IMR-90 (cell line): ENCODE measurements around the gene BCAS1. TPM values are rescaled to one million over a fixed set of nuclear protein-coding genes. Genes with fewer than 3 reads are reported as not detected.

ENCODE experiments used
- ATAC-seq: fragments of 200-7000 bp; cut with Tn5 transposase; 2 replicates; pipeline ENCODE4 v1.9.1; 2020; ENCODE audit warnings: low read depth, mild to moderate bottlenecking, moderate library complexity
- BruUV-seq: library from RNA; stranded (reverse); fragments of 400-500 nt; replicated peaks from 2 replicates; lab custom pipeline; 2021; lab: Mats Ljungman, UMichigan
- CTCF ChIA-PET: fragments of 300-600 bp; formaldehyde crosslinking; extraction: SDS; loops from one replicate; lab custom pipeline; 2021; ENCODE audit warnings: antibody characterized with exemption; lab: Yijun Ruan, JAX
- POLR2A ChIA-PET: fragments of 300-600 bp; sonication (Branson Sonifier 250); formaldehyde crosslinking; loops from one replicate; lab custom pipeline; 2022; ENCODE audit warnings: antibody characterized with exemption; ENCODE audit not compliant: unreplicated experiment; lab: Charles Lee
- DNase-seq: peaks from one replicate; pipeline ENCODE4 v3.0.0; 2013
- H2AFZ ChIP-seq: replicated peaks from 2 replicates; pipeline ENCODE3; 2013; ENCODE audit warnings: low read length, mild to moderate bottlenecking; ENCODE audit not compliant: poor library complexity
- H2AK5ac ChIP-seq: 2 replicates; pipeline ENCODE4 v1.6.1; 2013; ENCODE audit warnings: low read depth, low read length, inconsistent platforms
- H2AK9ac ChIP-seq: replicated peaks from 2 replicates; pipeline ENCODE3; 2013; ENCODE audit warnings: mild to moderate bottlenecking, low read depth, low read length, moderate library complexity; ENCODE audit not compliant: poor library complexity
- H2BK120ac ChIP-seq: 2 replicates; pipeline ENCODE4 v1.6.1; 2013; ENCODE audit warnings: low read depth, low read length, inconsistent platforms
- H2BK15ac ChIP-seq: 3 replicates; pipeline ENCODE4 v1.6.1; 2013; ENCODE audit warnings: low read depth, low read length, inconsistent platforms
- H2BK20ac ChIP-seq: 2 replicates; pipeline ENCODE4 v1.6.1; 2013; ENCODE audit warnings: low read depth, mild to moderate bottlenecking, inconsistent platforms, low read length, moderate library complexity
- H2BK5ac ChIP-seq: 2 replicates; pipeline ENCODE4 v1.6.1; 2013; ENCODE audit warnings: mild to moderate bottlenecking, low read depth, low read length, inconsistent platforms; ENCODE audit not compliant: poor library complexity, severe bottlenecking
- H3K14ac ChIP-seq: replicated peaks from 2 replicates; pipeline ENCODE4 v1.6.1; 2013; ENCODE audit warnings: low read depth, low read length, inconsistent platforms
- H3K18ac ChIP-seq: 2 replicates; pipeline ENCODE4 v1.6.1; 2013; ENCODE audit warnings: low read depth, low read length, control low read depth
- H3K23ac ChIP-seq: 2 replicates; pipeline ENCODE4 v1.6.1; 2013; ENCODE audit warnings: low read depth, low read length, inconsistent platforms
- H3K27ac ChIP-seq: 2 replicates; pipeline ENCODE4 v1.5.1; 2013; ENCODE audit warnings: mild to moderate bottlenecking, control low read depth, low read length; ENCODE audit not compliant: insufficient read depth
- H3K27me3 ChIP-seq: 2 replicates; pipeline ENCODE4 v1.6.1; 2013; ENCODE audit warnings: low read length; ENCODE audit not compliant: control insufficient read depth, insufficient read depth
- H3K36me3 ChIP-seq: 2 replicates; pipeline ENCODE4 v1.6.1; 2013; ENCODE audit warnings: low read length, mixed read lengths; ENCODE audit not compliant: control insufficient read depth, insufficient read depth
- H3K4ac ChIP-seq: 2 replicates; pipeline ENCODE4 v1.6.1; 2013; ENCODE audit warnings: low read depth, low read length, inconsistent platforms
- H3K4me1 ChIP-seq: 2 replicates; pipeline ENCODE4 v1.6.1; 2013; ENCODE audit warnings: low read length, mixed read lengths; ENCODE audit not compliant: control insufficient read depth, insufficient read depth
- H3K4me2 ChIP-seq: 2 replicates; pipeline ENCODE4 v1.6.1; 2013; ENCODE audit warnings: low read depth, mild to moderate bottlenecking, control low read depth, low read length, moderate library complexity
- H3K4me3 ChIP-seq: 2 replicates; pipeline ENCODE4 v1.5.1; 2013; ENCODE audit warnings: low read depth, mild to moderate bottlenecking, control low read depth, low read length, moderate library complexity; ENCODE audit not compliant: insufficient read depth
- H3K56ac ChIP-seq: 2 replicates; pipeline ENCODE4 v1.6.1; 2013; ENCODE audit warnings: low read length, inconsistent platforms; ENCODE audit not compliant: insufficient read depth; ENCODE audit errors: extremely low read depth
- H3K79me1 ChIP-seq, 2 experiments: 2 replicates each; pipeline ENCODE4 v1.6.1; 2013; ENCODE audit warnings: low read length in 2 of 2, inconsistent platforms in 1 of 2, low read depth in 1 of 2
- H3K9ac ChIP-seq: 2 replicates; pipeline ENCODE4 v1.6.1; 2013; ENCODE audit warnings: low read depth, low read length, control low read depth
- H3K9me1 ChIP-seq: 2 replicates; pipeline ENCODE4 v1.6.1; 2013; ENCODE audit warnings: low read length, inconsistent platforms; ENCODE audit not compliant: insufficient read depth
- H3K9me3 ChIP-seq: 2 replicates; pipeline ENCODE4 v1.6.1; 2013; ENCODE audit warnings: low read length; ENCODE audit not compliant: control insufficient read depth, insufficient read depth
- H4K20me1 ChIP-seq: 2 replicates; pipeline ENCODE4 v1.6.1; 2013; ENCODE audit warnings: low read length, inconsistent platforms; ENCODE audit not compliant: insufficient read depth
- H4K5ac ChIP-seq: 2 replicates; pipeline ENCODE4 v1.6.1; 2013; ENCODE audit warnings: mild to moderate bottlenecking, low read depth, low read length, control low read depth
- H4K8ac ChIP-seq, 2 experiments: 2 replicates each; pipeline ENCODE4 v1.6.1; 2013; ENCODE audit warnings: low read depth in 2 of 2, low read length in 2 of 2, control low read depth in 1 of 2, inconsistent platforms in 1 of 2
- H4K91ac ChIP-seq: 2 replicates; pipeline ENCODE4 v1.6.1; 2013; ENCODE audit warnings: low read depth, low read length, inconsistent platforms; ENCODE audit not compliant: insufficient read depth
- BHLHE40 ChIP-seq: fragments of 150-350 bp; IDR thresholded peaks from 2 replicates; pipeline ENCODE4 v1.6.1; 2016; ENCODE audit warnings: mild to moderate bottlenecking, low read depth, low read length
- MXI1 ChIP-seq: IDR thresholded peaks from 2 replicates; pipeline ENCODE4 v1.6.1; 2012; ENCODE audit warnings: low read depth, mild to moderate bottlenecking, low read length, moderate library complexity, borderline replicate concordance
- NFE2L2 ChIP-seq: fragments of 150-350 bp; IDR thresholded peaks from 2 replicates; pipeline ENCODE4 v1.6.1; 2016; ENCODE audit warnings: low read depth, mild to moderate bottlenecking, low read length
- SMC3 ChIP-seq: fragments of 150-350 bp; IDR thresholded peaks from 2 replicates; pipeline ENCODE4 v1.6.1; 2016; ENCODE audit warnings: low read depth, mild to moderate bottlenecking, antibody characterized with exemption, low read length, moderate library complexity
- WGBS, 2 experiments: methylation state at CpG; one replicate each; pipeline versions ENCODE4 v1.1.5 to v1.1.7; 2013; ENCODE audit warnings: missing lambda C conversion rate in 2 of 2; ENCODE audit not compliant: insufficient read length in 1 of 2; ENCODE audit errors: extremely low coverage in 2 of 2; 5-methylcytosine and 5-hydroxymethylcytosine counted together
- dilution Hi-C: fragments of 300-500 bp; cut with HindIII; formaldehyde crosslinking; loops from one replicate; pipeline ENCODE4 v1.14.3; 2018; ENCODE audit warnings: low sequenced_read_pairs; ENCODE audit not compliant: unreplicated experiment
- in situ Hi-C: fragments of 300-500 bp; cut with MboI; formaldehyde crosslinking; loops from 3 replicates; pipeline ENCODE4 v1.14.3; 2019; ENCODE audit warnings: low sequenced_read_pairs, inconsistent platforms, mixed read lengths
- intact Hi-C: fragments of 100-400 bp; cut with micrococcal nuclease; formaldehyde crosslinking; loops from 2 replicates; pipeline ENCODE4 v1.10.0; 2022
- polyA plus RNA-seq, 3 experiments: library from polyadenylated mRNA; depleted of rRNA; stranded (reverse); fragments of >200 nt; gene quantifications; 2 replicates each; pipeline ENCODE4 v1.2.3, GENCODE V29; 2012; ENCODE audit warnings: low replicate concordance in 1 of 3
- total RNA-seq: library from RNA; depleted of rRNA; stranded (reverse); fragments of >200 nt; gene quantifications from 2 replicates; pipeline ENCODE4 v1.2.3, GENCODE V29; 2012

Gene BCAS1
- total and polyA plus RNA-seq, 2 of the 4 experiments (the other 2 are of a cell fraction), result under 0.01 TPM; not detected in 1

DNA sequence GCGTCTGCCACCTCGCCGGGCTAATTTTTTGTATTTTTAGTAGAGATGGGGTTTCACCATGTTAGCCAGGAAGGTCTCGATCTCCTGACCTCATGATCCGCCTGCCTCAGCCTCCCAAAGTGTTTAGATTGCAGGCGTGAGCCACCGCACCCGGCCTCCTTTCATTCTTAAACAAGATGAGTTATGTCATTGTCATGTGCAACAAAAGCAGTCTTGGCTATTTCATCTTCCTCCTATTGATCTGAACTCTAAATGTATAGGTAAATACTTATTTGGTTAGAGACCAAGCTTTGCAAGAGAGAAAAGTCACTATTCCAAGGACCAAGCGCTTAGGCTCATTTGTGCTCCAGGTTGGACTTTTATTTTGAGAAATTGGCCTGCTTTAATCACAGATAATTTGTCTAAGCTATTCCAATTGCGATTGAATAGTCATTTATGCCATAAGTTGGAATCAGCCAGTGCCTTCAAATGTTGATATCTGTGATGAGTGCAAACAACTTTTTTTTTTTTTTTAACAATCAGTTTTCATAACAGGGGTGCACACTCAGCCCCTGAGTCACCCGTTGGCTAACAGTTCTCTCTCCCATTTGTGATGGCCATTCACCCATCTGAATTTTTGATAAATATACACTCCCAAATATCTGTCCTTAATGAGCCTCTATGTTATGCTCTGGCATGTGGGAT is 167.3 kb downstream of the BCAS1 start (continued):
- no peak for TF ChIP-seq MXI1

GRCh38 chr20:53901497-53902096 is 168.8 kb downstream of the BCAS1 start:
- Histone ChIP-seq H3K23ac (no peak overlapping the region), H3K14ac (0 out of 2 replicates have a peak overlapping the region, but pooled peaks have one; percentile 30), H2BK120ac (peak overlapping the region; percentile 50), H3K9ac (no peak overlapping the region), H2AK9ac (peak overlapping the region; percentile 23), H4K91ac (peak overlapping the region; percentile 33; the same call in 1 of the 2 replicates), H3K4me3 (no peak overlapping the region), H3K79me1 (no peaks in the 10 kb centered on the region; a peak in 1 of 4 replicates), H3K9me1 (peaks cover 12% of the 10 kb centered on the region; the same call in 1 of the 2 replicates), H2AFZ (peak overlapping the region; percentile 2), H3K4ac (peak overlapping the region; percentile 48), H3K27ac (peak overlapping the region; percentile 1; the same call in 1 of the 2 replicates), H3K4me2 (no peak overlapping the region), H3K36me3 (no peaks in the 10 kb centered on the region), H2AK5ac (peak overlapping the region; percentile 69), H4K8ac (peak overlapping the region; percentile 9 to 24; a peak in 2 of 4 replicates), H3K27me3 (no peaks in the 10 kb centered on the region), H3K18ac (0 out of 2 replicates have a peak overlapping the region, but pooled peaks have one; percentile 9), H2BK20ac (peak overlapping the region; percentile 30), H2BK5ac (peak overlapping the region; percentile 83), H4K5ac (peak overlapping the region; percentile 49; the same call in 1 of the 2 replicates), H3K56ac (no peak overlapping the region), H4K20me1 (no peaks in the 10 kb centered on the region), H2BK15ac (peak overlapping the region; percentile 61; the same call in 1 of the 3 replicates), H3K9me3 (no peaks in the 10 kb centered on the region), H3K4me1 (peaks cover 13% of the 10 kb centered on the region)
- CTCF ChIA-PET, result interaction anchor here (0.7 to 2.6 kb wide), 3 partner anchors 14 to 17 kb away, joined by 3 to 13 read pairs (median 3); no protein-coding TSS in a partner anchor
- DNase-seq, result no peak
- ATAC-seq, result no peak
- POLR2A ChIA-PET, result no interaction called here
- BruUV-seq, result no TSS peak
- TF ChIP-seq BHLHE40 (no peak), NFE2L2 (no peak), SMC3 (no peak)
- intact Hi-C loops, result no loop called here
- WGBS, 2 experiments, result no CpG with 5 or more reads among the region's 4 CpGs
- in situ Hi-C loops, result no loop called here
- dilution Hi-C loops, result no loop called here
